ENCODE measurements around the gene CCER1. TPM values are rescaled to one million over a fixed set of nuclear protein-coding genes. Genes with fewer than 3 reads are reported as not detected.

The CCER1 gene, protein sequence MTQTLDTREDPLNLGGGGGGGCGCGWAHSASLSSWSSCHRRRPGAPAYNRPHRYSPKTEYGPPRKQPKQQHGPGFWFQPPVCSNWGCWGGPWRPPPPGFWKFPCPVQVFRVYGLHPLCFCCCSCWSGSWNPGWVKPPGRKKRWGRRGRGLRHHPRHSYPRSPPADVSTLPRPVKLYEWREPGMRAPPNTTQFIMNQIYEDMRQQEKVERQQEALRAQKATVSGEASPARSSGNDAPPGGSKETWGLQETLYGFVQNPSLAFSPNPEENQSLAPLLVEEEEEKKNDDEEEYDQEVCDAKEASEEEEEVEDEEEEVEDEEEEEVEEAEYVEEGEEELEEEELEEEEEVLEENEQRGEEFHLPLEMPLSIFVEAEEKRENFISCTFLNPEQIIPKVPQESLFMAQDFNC
- not detected for total RNA-seq
- polyA plus RNA-seq, result not detected

DNA sequence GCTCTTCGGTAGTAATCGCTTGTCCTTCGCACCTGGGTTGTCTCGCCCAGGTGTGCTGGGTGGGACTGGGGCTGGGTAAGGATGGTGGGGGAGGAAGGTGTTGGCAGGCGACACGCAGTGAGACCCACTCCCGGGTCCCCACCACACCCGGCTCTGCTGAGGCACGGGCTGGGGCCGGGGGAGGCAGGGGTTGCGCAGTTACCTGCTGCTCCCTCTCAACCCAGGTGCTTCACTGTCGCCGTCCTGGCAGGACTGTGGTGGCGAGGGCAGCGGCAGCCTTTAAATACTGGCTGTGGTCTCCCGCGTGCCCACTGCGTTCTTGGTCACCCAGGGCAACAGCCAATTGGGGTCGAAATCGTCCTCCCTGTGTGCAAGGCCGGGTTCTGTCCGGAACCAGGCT, at the start of gene CCER1:
Gene CCER1 (minus strand): TSS at position 256 of the 400 bp plus-strand sequence. CDS start 434 bp downstream, outside the sequence.
- Histone ChIP-seq H3K4me3 (ENCODE audit: low read length in 2 of 2) (no peak within 1 kb of the TSS), H3K9me3 (ENCODE audit: control insufficient read depth in 1 of 2, low read length in 2 of 2) (no peaks in the 10 kb centered on the region), H3K27ac (ENCODE audit: low read depth, low read length) (no peak within 1 kb of the TSS), H3K36me3 (ENCODE audit: insufficient read depth, low read length) (no peaks in the 10 kb centered on the region), H3K27me3 (ENCODE audit: insufficient read depth, low read length) (no peaks in the 10 kb centered on the region), H3K4me1 (ENCODE audit: insufficient read depth, low read length) (no peaks in the 10 kb centered on the region)
- Mint-ChIP-seq H3K27ac (no peak within 1 kb of the TSS), H3K9me3 (no peaks in the 10 kb centered on the region), H3K36me3 (no peaks in the 10 kb centered on the region), H3K27me3 (peaks cover 0 to 3% of the 10 kb centered on the region in 2 donors), H3K4me3 (no peak within 1 kb of the TSS), H3K4me1 (no peaks in the 10 kb centered on the region)
- no peak for DNase-seq
- POLR2A ChIA-PET (ENCODE audit: partially characterized antibody), result no interaction called here
- CTCF ChIA-PET (ENCODE audit: partially characterized antibody), result interaction anchor here (1.0 kb wide), 1 partner anchor 14 kb away, joined by 3 read pairs; no protein-coding TSS in a partner anchor
- intact Hi-C loops (cut with micrococcal nuclease), result loop anchor here (5.0 kb wide), 2 partner anchors 1488 to 1938 kb away; no protein-coding TSS in a partner anchor

DNA sequence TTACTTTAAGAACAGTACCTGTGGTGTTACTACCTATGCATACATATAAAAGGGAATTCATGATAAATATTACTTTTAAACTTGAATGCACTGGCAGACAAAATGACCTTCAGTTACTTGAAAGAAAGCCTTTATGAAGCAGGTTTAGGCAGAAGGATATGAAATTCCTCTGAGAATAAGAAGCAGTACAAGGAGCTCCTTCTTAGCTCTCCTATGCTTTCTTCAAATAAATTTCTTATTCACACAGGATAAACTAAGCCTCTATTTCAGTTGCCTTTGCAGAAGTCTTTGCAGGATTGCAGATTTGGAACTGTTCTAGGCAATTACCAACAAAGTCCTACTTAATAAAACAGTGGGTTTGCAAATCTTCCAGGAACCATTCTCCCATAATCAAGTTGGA, 48.8 kb upstream of the CCER1 start:
- no peak overlapping the region for H3K4me3 Mint-ChIP-seq
- H3K27ac Mint-ChIP-seq, result no peak overlapping the region
- ChIA-PET POLR2A (ENCODE audit: partially characterized antibody) (no interaction called here), CTCF (ENCODE audit: partially characterized antibody) (interaction anchor here (0.6 kb wide), 1 partner anchor 63 kb away, joined by 4 read pairs; no protein-coding TSS in a partner anchor)
- Histone ChIP-seq H3K4me1 (ENCODE audit: insufficient read depth, low read length) (no peaks in the 10 kb centered on the region), H3K4me3 (ENCODE audit: low read length in 2 of 2) (no peak overlapping the region), H3K27ac (ENCODE audit: low read depth, low read length) (no peak overlapping the region), H3K36me3 (ENCODE audit: insufficient read depth, low read length) (no peaks in the 10 kb centered on the region), H3K9me3 (ENCODE audit: control insufficient read depth in 1 of 2, low read length in 2 of 2) (no peaks in the 10 kb centered on the region), H3K27me3 (ENCODE audit: insufficient read depth, low read length) (no peaks in the 10 kb centered on the region)
- no peaks in the 10 kb centered on the region for H3K9me3 Mint-ChIP-seq
- peaks cover 0 to 7% (median 3%) of the 10 kb centered on the region in 4 donors for H3K4me1 Mint-ChIP-seq
- H3K27me3 Mint-ChIP-seq, result peaks cover 0 to 1% of the 10 kb centered on the region in 2 donors
- intact Hi-C loops (cut with micrococcal nuclease), result no loop called here
- no peaks in the 10 kb centered on the region for H3K36me3 Mint-ChIP-seq
- no peak for DNase-seq

DNA sequence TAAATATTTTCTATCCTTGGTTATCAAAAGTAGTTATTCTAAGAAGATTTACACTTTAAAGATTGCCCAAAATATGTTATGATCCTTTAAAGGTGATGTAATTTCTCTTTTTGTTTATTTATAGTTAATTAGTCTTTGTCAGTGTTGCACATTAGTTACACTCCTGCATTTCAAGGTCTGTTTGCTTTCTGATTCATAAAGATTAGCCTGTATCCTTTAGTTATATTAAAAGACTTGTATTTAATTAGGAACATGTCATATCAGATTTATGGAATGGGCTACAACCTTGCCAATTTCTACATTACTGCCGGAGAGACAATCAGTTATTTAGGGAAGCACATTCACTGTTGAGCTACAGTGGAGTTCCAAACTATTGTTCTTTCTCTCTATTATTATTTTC, 46.3 kb upstream of the CCER1 start:
- no peak overlapping the region for H3K27ac Mint-ChIP-seq
- Histone ChIP-seq H3K27me3 (ENCODE audit: insufficient read depth, low read length) (no peaks in the 10 kb centered on the region), H3K36me3 (ENCODE audit: insufficient read depth, low read length) (no peaks in the 10 kb centered on the region), H3K4me3 (ENCODE audit: low read length in 2 of 2) (no peak overlapping the region), H3K27ac (ENCODE audit: low read depth, low read length) (no peak overlapping the region), H3K4me1 (ENCODE audit: insufficient read depth, low read length) (no peaks in the 10 kb centered on the region), H3K9me3 (ENCODE audit: control insufficient read depth in 1 of 2, low read length in 2 of 2) (no peaks in the 10 kb centered on the region)
- no peaks in the 10 kb centered on the region for H3K27me3 Mint-ChIP-seq
- no peak for DNase-seq
- ChIA-PET CTCF (ENCODE audit: partially characterized antibody) (no interaction called here), POLR2A (ENCODE audit: partially characterized antibody) (no interaction called here)
- no peak overlapping the region for H3K4me3 Mint-ChIP-seq
- H3K9me3 Mint-ChIP-seq, result no peaks in the 10 kb centered on the region
- intact Hi-C loops (cut with micrococcal nuclease), result no loop called here
- H3K4me1 Mint-ChIP-seq, result no peaks in the 10 kb centered on the region
- H3K36me3 Mint-ChIP-seq, result no peaks in the 10 kb centered on the region

GRCh38 chr12:90999966-91000365, 45.0 kb upstream of the CCER1 start:
- H3K4me3 Mint-ChIP-seq, result no peak overlapping the region
- Histone ChIP-seq H3K27me3 (ENCODE audit: insufficient read depth, low read length) (no peaks in the 10 kb centered on the region), H3K4me1 (ENCODE audit: insufficient read depth, low read length) (no peaks in the 10 kb centered on the region), H3K27ac (ENCODE audit: low read depth, low read length) (no peak overlapping the region), H3K4me3 (ENCODE audit: low read length in 2 of 2) (no peak overlapping the region), H3K36me3 (ENCODE audit: insufficient read depth, low read length) (no peaks in the 10 kb centered on the region), H3K9me3 (ENCODE audit: control insufficient read depth in 1 of 2, low read length in 2 of 2) (no peaks in the 10 kb centered on the region)
- intact Hi-C loops (cut with micrococcal nuclease), result no loop called here
- DNase-seq, result no peak
- H3K27ac Mint-ChIP-seq, result no peak overlapping the region
- no peaks in the 10 kb centered on the region for H3K9me3 Mint-ChIP-seq
- no peaks in the 10 kb centered on the region for H3K36me3 Mint-ChIP-seq
- H3K27me3 Mint-ChIP-seq, result no peaks in the 10 kb centered on the region
- ChIA-PET POLR2A (ENCODE audit: partially characterized antibody) (no interaction called here), CTCF (ENCODE audit: partially characterized antibody) (no interaction called here)
- no peaks in the 10 kb centered on the region for H3K4me1 Mint-ChIP-seq

DNA sequence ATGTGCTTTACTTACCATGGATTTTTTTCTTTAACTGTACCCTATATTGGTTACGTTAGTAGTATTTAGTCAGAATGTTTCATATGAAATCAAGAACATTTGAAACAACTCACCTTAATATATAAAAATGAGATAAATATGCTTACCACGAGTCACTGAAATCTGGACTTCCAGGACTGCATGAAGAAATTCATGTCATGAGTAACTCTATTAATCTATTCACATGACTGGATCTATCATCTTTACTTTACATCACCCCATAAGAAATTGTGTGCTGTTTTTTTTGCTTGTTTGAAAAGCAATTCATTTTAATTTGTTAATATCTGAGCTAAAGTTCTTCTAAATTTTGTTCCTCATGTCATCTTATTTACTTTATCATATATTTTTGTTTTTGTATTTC, 44.6 kb upstream of the CCER1 start:
- H3K4me1 Mint-ChIP-seq, result no peaks in the 10 kb centered on the region
- POLR2A ChIA-PET (ENCODE audit: partially characterized antibody), result no interaction called here

GRCh38 chr12:90995010-90995409, 40.0 kb upstream of the CCER1 start:
- Mint-ChIP-seq H3K4me3 (no peak overlapping the region), H3K9me3 (no peaks in the 10 kb centered on the region), H3K36me3 (no peaks in the 10 kb centered on the region), H3K27me3 (no peaks in the 10 kb centered on the region), H3K27ac (no peak overlapping the region), H3K4me1 (no peaks in the 10 kb centered on the region)
- H3K27me3 ChIP-seq (ENCODE audit: insufficient read depth, low read length), result no peaks in the 10 kb centered on the region
- no peak overlapping the region for H3K4me3 ChIP-seq (ENCODE audit: low read length in 2 of 2)
- intact Hi-C loops (cut with micrococcal nuclease), result no loop called here
- no peak overlapping the region for H3K27ac ChIP-seq (ENCODE audit: low read depth, low read length)
- ChIA-PET CTCF (ENCODE audit: partially characterized antibody) (interaction anchor here (1.0 kb wide), 1 partner anchor 49 kb away, joined by 3 read pairs; no protein-coding TSS in a partner anchor), POLR2A (ENCODE audit: partially characterized antibody) (no interaction called here)
- H3K36me3 ChIP-seq (ENCODE audit: insufficient read depth, low read length), result no peaks in the 10 kb centered on the region
- no peak for DNase-seq
- H3K4me1 ChIP-seq (ENCODE audit: insufficient read depth, low read length), result no peaks in the 10 kb centered on the region
- H3K9me3 ChIP-seq (ENCODE audit: control insufficient read depth in 1 of 2, low read length in 2 of 2), result no peaks in the 10 kb centered on the region

More for the DNA sequence above, 44.6 kb upstream of the CCER1 start:
- Histone ChIP-seq H3K27ac (ENCODE audit: low read depth, low read length) (no peak overlapping the region), H3K27me3 (ENCODE audit: insufficient read depth, low read length) (no peaks in the 10 kb centered on the region), H3K9me3 (ENCODE audit: control insufficient read depth in 1 of 2, low read length in 2 of 2) (no peaks in the 10 kb centered on the region), H3K36me3 (ENCODE audit: insufficient read depth, low read length) (no peaks in the 10 kb centered on the region), H3K4me1 (ENCODE audit: insufficient read depth, low read length) (no peaks in the 10 kb centered on the region), H3K4me3 (ENCODE audit: low read length in 2 of 2) (no peak overlapping the region)
- DNase-seq, result no peak
- CTCF ChIA-PET (ENCODE audit: partially characterized antibody), result no interaction called here
- Mint-ChIP-seq H3K9me3 (no peaks in the 10 kb centered on the region), H3K27me3 (no peaks in the 10 kb centered on the region), H3K27ac (no peak overlapping the region), H3K36me3 (no peaks in the 10 kb centered on the region), H3K4me3 (no peak overlapping the region)
- intact Hi-C loops (cut with micrococcal nuclease), result no loop called here

- no peak for DNase-seq
- H3K4me3 ChIP-seq (ENCODE audit: low read length in 2 of 2), result no peak overlapping the region
- Mint-ChIP-seq H3K4me1 (no peaks in the 10 kb centered on the region), H3K4me3 (no peak overlapping the region), H3K9me3 (no peaks in the 10 kb centered on the region), H3K27ac (no peak overlapping the region), H3K36me3 (no peaks in the 10 kb centered on the region), H3K27me3 (no peaks in the 10 kb centered on the region)
- H3K36me3 ChIP-seq (ENCODE audit: insufficient read depth, low read length), result no peaks in the 10 kb centered on the region
- intact Hi-C loops (cut with micrococcal nuclease), result no loop called here
- no peaks in the 10 kb centered on the region for H3K4me1 ChIP-seq (ENCODE audit: insufficient read depth, low read length)
- H3K27me3 ChIP-seq (ENCODE audit: insufficient read depth, low read length), result no peaks in the 10 kb centered on the region
- ChIA-PET POLR2A (ENCODE audit: partially characterized antibody) (no interaction called here), CTCF (ENCODE audit: partially characterized antibody) (no interaction called here)
- H3K9me3 ChIP-seq (ENCODE audit: control insufficient read depth in 1 of 2, low read length in 2 of 2), result no peaks in the 10 kb centered on the region
- no peak overlapping the region for H3K27ac ChIP-seq (ENCODE audit: low read depth, low read length)
Observed at GRCh38 chr12:90991952-90992465, 37.0 kb upstream of the CCER1 start.
